WTC11 (cell line): Measurements from ENCODE around the gene RCAN2. TPM values are rescaled to one million over a fixed set of nuclear protein-coding genes. Genes with fewer than 3 reads are reported as not detected.

Experiments
- ATAC-seq: fragments of 200-7000 bp; cut with Tn5 transposase; 2 replicates; pipeline ENCODE4 v1.10.0; 2021; ENCODE audit warnings: mild to moderate bottlenecking, moderate library complexity
- CTCF ChIA-PET: fragments of 300-600 bp; sonication (Branson Sonifier 250); formaldehyde crosslinking; loops from one replicate; lab custom pipeline; 2021; ENCODE audit warnings: antibody characterized with exemption; lab: Charles Lee
- POLR2A ChIA-PET: fragments of 350-600 bp; sonication (Branson Sonifier 250); formaldehyde crosslinking; loops from one replicate; lab custom pipeline; 2021; ENCODE audit warnings: antibody characterized with exemption; lab: Charles Lee
- DNase-seq: peaks from one replicate; pipeline ENCODE4 v3.0.0; 2021; ENCODE audit warnings: low spot score
- H3K27ac Mint-ChIP-seq: 2 replicates; pipeline ENCODE4 v1.8.0; 2021; ENCODE audit warnings: mixed read lengths
- H3K27me3 Mint-ChIP-seq: 2 replicates; pipeline ENCODE4 v1.8.0; 2021; ENCODE audit warnings: low read depth, mild to moderate bottlenecking, moderate library complexity, mixed read lengths
- H3K36me3 Mint-ChIP-seq: 2 replicates; pipeline ENCODE4 v1.8.0; 2021; ENCODE audit warnings: mixed read lengths
- H3K4me1 Mint-ChIP-seq: 2 replicates; pipeline ENCODE4 v1.8.0; 2022; ENCODE audit warnings: mixed read lengths
- H3K4me3 Mint-ChIP-seq: 2 replicates; pipeline ENCODE4 v1.8.0; 2021; ENCODE audit warnings: mild to moderate bottlenecking, moderate library complexity, mixed read lengths
- H3K9me3 Mint-ChIP-seq: 2 replicates; pipeline ENCODE4 v1.8.0; 2021; ENCODE audit warnings: mixed read lengths
- CREM ChIP-seq: sonication (generic); formaldehyde crosslinking; IDR thresholded peaks from 2 replicates; pipeline ENCODE4 v1.8.1; 2022; ENCODE audit warnings: mild to moderate bottlenecking, missing genetic modification reagents, moderate library complexity
- GRHL2 ChIP-seq: fragments of 250-450 bp; sonication (Bioruptor Pico); IDR thresholded peaks from 2 replicates; pipeline ENCODE4 v1.8.0; 2022; ENCODE audit warnings: mild to moderate bottlenecking, moderate library complexity; ENCODE audit not compliant: insufficient replicate concordance, severe bottlenecking
- HMGA2 ChIP-seq: fragments of 250-450 bp; sonication (Bioruptor Pico); IDR thresholded peaks from 2 replicates; pipeline ENCODE4 v1.4.0; 2021; ENCODE audit warnings: mild to moderate bottlenecking, moderate library complexity
- IRF2 ChIP-seq: sonication (generic); formaldehyde crosslinking; IDR thresholded peaks from 2 replicates; pipeline ENCODE4 v1.8.0; 2022; ENCODE audit warnings: low read depth, missing genetic modification reagents, borderline replicate concordance
- NFE2L1 ChIP-seq: sonication (generic); formaldehyde crosslinking; IDR thresholded peaks from 2 replicates; pipeline ENCODE4 v1.8.1; 2023; ENCODE audit warnings: missing genetic modification reagents
- NR1H2 ChIP-seq: sonication (generic); formaldehyde crosslinking; IDR thresholded peaks from 2 replicates; pipeline ENCODE4 v1.9.0; 2021; ENCODE audit warnings: mild to moderate bottlenecking, moderate library complexity, missing genetic modification reagents
- PRRX2 ChIP-seq: fragments of 250-450 bp; sonication (Bioruptor Pico); IDR thresholded peaks from 2 replicates; pipeline ENCODE4 v1.8.0; 2021; ENCODE audit warnings: mild to moderate bottlenecking
- RORB ChIP-seq: fragments of 250-450 bp; sonication (Bioruptor Pico); IDR thresholded peaks from 2 replicates; pipeline ENCODE4 v1.9.0; 2021; ENCODE audit warnings: mild to moderate bottlenecking
- SMAD3 ChIP-seq: sonication (generic); formaldehyde crosslinking; IDR thresholded peaks from 2 replicates; pipeline ENCODE4 v1.8.0; 2022; ENCODE audit warnings: missing genetic modification reagents, mild to moderate bottlenecking, borderline replicate concordance
- TEAD1 ChIP-seq: sonication (generic); formaldehyde crosslinking; IDR thresholded peaks from 2 replicates; pipeline ENCODE4 v1.8.0; 2022; ENCODE audit warnings: mild to moderate bottlenecking, missing genetic modification reagents
- TP53 ChIP-seq: sonication (generic); formaldehyde crosslinking; IDR thresholded peaks from 2 replicates; pipeline ENCODE4 v1.8.1; 2023; ENCODE audit warnings: mild to moderate bottlenecking, missing genetic modification reagents
- ZNF263 ChIP-seq: sonication (generic); formaldehyde crosslinking; IDR thresholded peaks from 2 replicates; pipeline ENCODE4 v1.8.1; 2022; ENCODE audit warnings: low read depth, mild to moderate bottlenecking, moderate library complexity, missing genetic modification reagents
- ZNF396 ChIP-seq: fragments of 250-450 bp; sonication (Bioruptor Pico); IDR thresholded peaks from 2 replicates; pipeline ENCODE4 v1.8.0; 2021; ENCODE audit warnings: mild to moderate bottlenecking, moderate library complexity, borderline replicate concordance
- ZNF416 ChIP-seq: fragments of 250-450 bp; sonication (Bioruptor Pico); IDR thresholded peaks from 2 replicates; pipeline ENCODE4 v1.9.0; 2021; ENCODE audit warnings: mild to moderate bottlenecking, inconsistent platforms
- ZNF423 ChIP-seq: fragments of 250-450 bp; sonication (Bioruptor Pico); IDR thresholded peaks from 2 replicates; pipeline ENCODE4 v2.1.2; 2022; ENCODE audit warnings: mild to moderate bottlenecking, moderate library complexity
- ZNF671 ChIP-seq: fragments of 250-450 bp; sonication (Bioruptor Pico); IDR thresholded peaks from 2 replicates; pipeline ENCODE4 v1.8.0; 2021; ENCODE audit warnings: mild to moderate bottlenecking
- total RNA-seq: library from RNA; stranded (reverse); gene quantifications from 3 replicates; pipeline ENCODE4 v1.2.3, GENCODE V29; 2021
- TF ChIP-seq, protein P1 (sequence below): sonication (generic); formaldehyde crosslinking; IDR thresholded peaks from 2 replicates; pipeline ENCODE4 v1.8.0; 2022; ENCODE audit warnings: mild to moderate bottlenecking, missing genetic modification reagents
- TF ChIP-seq, protein P2 (sequence below): sonication (generic); formaldehyde crosslinking; IDR thresholded peaks from 2 replicates; pipeline ENCODE4 v1.8.1; 2022; ENCODE audit warnings: low read depth, missing genetic modification reagents, borderline replicate concordance
- TF ChIP-seq, protein P3 (sequence below): fragments of 250-450 bp; sonication (Bioruptor Pico); IDR thresholded peaks from 2 replicates; pipeline ENCODE4 v1.9.0; 2021; ENCODE audit warnings: moderate library complexity, mild to moderate bottlenecking, inconsistent platforms, borderline replicate concordance
- TF ChIP-seq, protein P4 (sequence below): sonication (generic); formaldehyde crosslinking; IDR thresholded peaks from 2 replicates; pipeline ENCODE4 v1.8.1; 2022; ENCODE audit warnings: mild to moderate bottlenecking, missing genetic modification reagents, moderate library complexity, borderline replicate concordance
- TF ChIP-seq, protein P5 (sequence below): fragments of 250-450 bp; sonication (Bioruptor Pico); IDR thresholded peaks from 2 replicates; pipeline ENCODE4 v1.8.0; 2021; ENCODE audit warnings: mild to moderate bottlenecking
- TF ChIP-seq, protein P6 (sequence below): fragments of 250-450 bp; sonication (Bioruptor Pico); IDR thresholded peaks from 2 replicates; pipeline ENCODE4 v1.9.0; 2021; ENCODE audit warnings: mild to moderate bottlenecking, borderline replicate concordance

RCAN2 gene
- total RNA-seq, 1 experiment from 2014 or later: 3.9 TPM

DNA sequence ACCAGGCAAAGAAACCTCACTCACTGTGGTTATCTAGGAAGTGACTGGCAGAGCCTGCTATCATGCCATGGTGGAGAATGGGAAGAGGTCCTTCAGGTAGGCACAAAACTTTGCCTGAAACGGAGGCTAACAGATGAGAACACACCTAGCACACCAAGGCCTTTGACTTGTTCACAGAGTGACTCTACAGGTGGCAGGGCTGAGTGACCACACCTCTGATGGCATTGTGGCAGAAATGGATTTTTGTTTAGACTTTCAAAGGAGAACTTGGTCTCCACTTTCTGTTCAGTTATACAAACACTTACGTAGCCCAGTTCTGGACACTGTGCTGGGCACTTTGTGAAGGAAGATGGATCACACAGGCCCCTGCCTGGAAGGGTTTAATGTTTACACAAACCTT lies 204.2 kb downstream of the RCAN2 start:
- DNase-seq: no peak
- peaks cover 10% of the 10 kb centered on the region for H3K4me1 Mint-ChIP-seq
- ATAC-seq: no peak
- no peaks in the 10 kb centered on the region for H3K27me3 Mint-ChIP-seq
- no peaks in the 10 kb centered on the region for H3K36me3 Mint-ChIP-seq
- ChIA-PET CTCF (no interaction called here), POLR2A (no interaction called here)
- H3K9me3 Mint-ChIP-seq: no peaks in the 10 kb centered on the region
- TF ChIP-seq, protein P1, sequence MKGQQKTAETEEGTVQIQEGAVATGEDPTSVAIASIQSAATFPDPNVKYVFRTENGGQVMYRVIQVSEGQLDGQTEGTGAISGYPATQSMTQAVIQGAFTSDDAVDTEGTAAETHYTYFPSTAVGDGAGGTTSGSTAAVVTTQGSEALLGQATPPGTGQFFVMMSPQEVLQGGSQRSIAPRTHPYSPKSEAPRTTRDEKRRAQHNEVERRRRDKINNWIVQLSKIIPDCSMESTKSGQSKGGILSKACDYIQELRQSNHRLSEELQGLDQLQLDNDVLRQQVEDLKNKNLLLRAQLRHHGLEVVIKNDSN (CRISPR knock-in tag): no peak
- no peak for TF ChIP-seq ZNF396 (CRISPR knock-in tag)
- no peak overlapping the region for H3K27ac Mint-ChIP-seq
- H3K4me3 Mint-ChIP-seq: no peak overlapping the region

DNA sequence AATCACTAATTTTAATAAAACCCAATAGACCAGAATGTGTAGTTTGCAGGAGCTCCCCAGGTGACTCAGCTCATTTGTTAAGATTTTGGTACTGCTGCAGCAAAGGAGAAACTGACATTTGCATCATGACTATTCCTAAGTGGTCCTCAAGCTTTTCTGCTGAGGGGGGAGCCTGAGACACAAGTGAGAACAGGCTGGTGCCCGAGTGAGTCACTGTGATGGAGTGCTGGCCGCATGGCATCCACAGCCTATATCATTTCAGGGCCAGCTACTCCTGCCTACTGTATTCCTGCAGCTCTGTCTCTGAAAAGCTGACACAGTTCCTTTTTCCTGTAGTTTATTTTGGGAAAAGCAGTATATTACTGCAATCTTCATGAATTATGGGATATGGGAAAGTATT lies 206.8 kb downstream of the RCAN2 start:
- no peak overlapping the region for H3K4me3 Mint-ChIP-seq
- no peak overlapping the region for H3K27ac Mint-ChIP-seq
- POLR2A ChIA-PET: no interaction called here
- TF ChIP-seq IRF2 (CRISPR knock-in tag) (no peak), NFE2L1 (CRISPR knock-in tag) (no peak), CREM (CRISPR knock-in tag) (no peak), ZNF416 (CRISPR knock-in tag) (no peak), TP53 (CRISPR knock-in tag) (no peak), GRHL2 (CRISPR knock-in tag) (no peak)
- TF ChIP-seq, protein P2, sequence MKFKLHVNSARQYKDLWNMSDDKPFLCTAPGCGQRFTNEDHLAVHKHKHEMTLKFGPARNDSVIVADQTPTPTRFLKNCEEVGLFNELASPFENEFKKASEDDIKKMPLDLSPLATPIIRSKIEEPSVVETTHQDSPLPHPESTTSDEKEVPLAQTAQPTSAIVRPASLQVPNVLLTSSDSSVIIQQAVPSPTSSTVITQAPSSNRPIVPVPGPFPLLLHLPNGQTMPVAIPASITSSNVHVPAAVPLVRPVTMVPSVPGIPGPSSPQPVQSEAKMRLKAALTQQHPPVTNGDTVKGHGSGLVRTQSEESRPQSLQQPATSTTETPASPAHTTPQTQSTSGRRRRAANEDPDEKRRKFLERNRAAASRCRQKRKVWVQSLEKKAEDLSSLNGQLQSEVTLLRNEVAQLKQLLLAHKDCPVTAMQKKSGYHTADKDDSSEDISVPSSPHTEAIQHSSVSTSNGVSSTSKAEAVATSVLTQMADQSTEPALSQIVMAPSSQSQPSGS (CRISPR knock-in tag): no peak
- CTCF ChIA-PET: no interaction called here
- no peaks in the 10 kb centered on the region for H3K4me1 Mint-ChIP-seq
- no peaks in the 10 kb centered on the region for H3K36me3 Mint-ChIP-seq
- no peaks in the 10 kb centered on the region for H3K9me3 Mint-ChIP-seq
- H3K27me3 Mint-ChIP-seq: no peaks in the 10 kb centered on the region
- no peak for DNase-seq
- ATAC-seq: no peak

DNA sequence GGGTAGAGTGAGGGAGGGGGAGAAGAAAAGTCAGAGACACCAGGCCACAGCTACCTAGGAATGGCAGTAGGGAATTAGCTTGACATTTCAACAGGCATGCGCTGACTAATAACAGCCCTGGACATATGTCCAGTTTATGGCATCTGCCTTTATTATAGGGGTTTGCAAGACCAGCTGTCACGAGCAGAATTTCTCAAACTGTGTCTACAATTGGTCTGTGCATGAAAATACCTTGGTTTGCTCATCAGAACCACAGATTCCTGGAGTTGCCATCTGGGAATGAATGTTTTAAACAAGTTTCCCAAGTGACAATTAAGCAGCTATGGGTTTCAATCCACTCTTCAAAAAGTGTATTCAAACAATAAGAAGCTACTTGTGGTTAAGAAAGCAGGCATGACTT lies 210.1 kb downstream of the RCAN2 start:
- no peaks in the 10 kb centered on the region for H3K36me3 Mint-ChIP-seq
- no peaks in the 10 kb centered on the region for H3K4me1 Mint-ChIP-seq
- TF ChIP-seq, protein P3, sequence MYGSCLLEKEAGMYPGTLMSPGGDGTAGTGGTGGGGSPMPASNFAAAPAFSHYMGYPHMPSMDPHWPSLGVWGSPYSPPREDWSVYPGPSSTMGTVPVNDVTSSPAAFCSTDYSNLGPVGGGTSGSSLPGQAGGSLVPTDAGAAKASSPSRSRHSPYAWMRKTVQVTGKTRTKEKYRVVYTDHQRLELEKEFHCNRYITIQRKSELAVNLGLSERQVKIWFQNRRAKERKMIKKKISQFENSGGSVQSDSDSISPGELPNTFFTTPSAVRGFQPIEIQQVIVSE (CRISPR knock-in tag): no peak
- TF ChIP-seq, protein P2 (CRISPR knock-in tag): no peak
- TF ChIP-seq, protein P4, sequence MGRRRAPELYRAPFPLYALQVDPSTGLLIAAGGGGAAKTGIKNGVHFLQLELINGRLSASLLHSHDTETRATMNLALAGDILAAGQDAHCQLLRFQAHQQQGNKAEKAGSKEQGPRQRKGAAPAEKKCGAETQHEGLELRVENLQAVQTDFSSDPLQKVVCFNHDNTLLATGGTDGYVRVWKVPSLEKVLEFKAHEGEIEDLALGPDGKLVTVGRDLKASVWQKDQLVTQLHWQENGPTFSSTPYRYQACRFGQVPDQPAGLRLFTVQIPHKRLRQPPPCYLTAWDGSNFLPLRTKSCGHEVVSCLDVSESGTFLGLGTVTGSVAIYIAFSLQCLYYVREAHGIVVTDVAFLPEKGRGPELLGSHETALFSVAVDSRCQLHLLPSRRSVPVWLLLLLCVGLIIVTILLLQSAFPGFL (CRISPR knock-in tag): no peak
- TF ChIP-seq PRRX2 (CRISPR knock-in tag) (no peak), TEAD1 (CRISPR knock-in tag) (no peak), NFE2L1 (CRISPR knock-in tag) (no peak), SMAD3 (CRISPR knock-in tag) (no peak), HMGA2 (CRISPR knock-in tag) (no peak), ZNF671 (CRISPR knock-in tag) (no peak), ZNF263 (no peak), TP53 (CRISPR knock-in tag) (no peak), RORB (CRISPR knock-in tag) (no peak), ZNF423 (CRISPR knock-in tag) (no peak), NR1H2 (CRISPR knock-in tag) (no peak)
- TF ChIP-seq, protein P5, sequence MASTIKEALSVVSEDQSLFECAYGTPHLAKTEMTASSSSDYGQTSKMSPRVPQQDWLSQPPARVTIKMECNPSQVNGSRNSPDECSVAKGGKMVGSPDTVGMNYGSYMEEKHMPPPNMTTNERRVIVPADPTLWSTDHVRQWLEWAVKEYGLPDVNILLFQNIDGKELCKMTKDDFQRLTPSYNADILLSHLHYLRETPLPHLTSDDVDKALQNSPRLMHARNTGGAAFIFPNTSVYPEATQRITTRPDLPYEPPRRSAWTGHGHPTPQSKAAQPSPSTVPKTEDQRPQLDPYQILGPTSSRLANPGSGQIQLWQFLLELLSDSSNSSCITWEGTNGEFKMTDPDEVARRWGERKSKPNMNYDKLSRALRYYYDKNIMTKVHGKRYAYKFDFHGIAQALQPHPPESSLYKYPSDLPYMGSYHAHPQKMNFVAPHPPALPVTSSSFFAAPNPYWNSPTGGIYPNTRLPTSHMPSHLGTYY (CRISPR knock-in tag): no peak
- TF ChIP-seq, protein P6, sequence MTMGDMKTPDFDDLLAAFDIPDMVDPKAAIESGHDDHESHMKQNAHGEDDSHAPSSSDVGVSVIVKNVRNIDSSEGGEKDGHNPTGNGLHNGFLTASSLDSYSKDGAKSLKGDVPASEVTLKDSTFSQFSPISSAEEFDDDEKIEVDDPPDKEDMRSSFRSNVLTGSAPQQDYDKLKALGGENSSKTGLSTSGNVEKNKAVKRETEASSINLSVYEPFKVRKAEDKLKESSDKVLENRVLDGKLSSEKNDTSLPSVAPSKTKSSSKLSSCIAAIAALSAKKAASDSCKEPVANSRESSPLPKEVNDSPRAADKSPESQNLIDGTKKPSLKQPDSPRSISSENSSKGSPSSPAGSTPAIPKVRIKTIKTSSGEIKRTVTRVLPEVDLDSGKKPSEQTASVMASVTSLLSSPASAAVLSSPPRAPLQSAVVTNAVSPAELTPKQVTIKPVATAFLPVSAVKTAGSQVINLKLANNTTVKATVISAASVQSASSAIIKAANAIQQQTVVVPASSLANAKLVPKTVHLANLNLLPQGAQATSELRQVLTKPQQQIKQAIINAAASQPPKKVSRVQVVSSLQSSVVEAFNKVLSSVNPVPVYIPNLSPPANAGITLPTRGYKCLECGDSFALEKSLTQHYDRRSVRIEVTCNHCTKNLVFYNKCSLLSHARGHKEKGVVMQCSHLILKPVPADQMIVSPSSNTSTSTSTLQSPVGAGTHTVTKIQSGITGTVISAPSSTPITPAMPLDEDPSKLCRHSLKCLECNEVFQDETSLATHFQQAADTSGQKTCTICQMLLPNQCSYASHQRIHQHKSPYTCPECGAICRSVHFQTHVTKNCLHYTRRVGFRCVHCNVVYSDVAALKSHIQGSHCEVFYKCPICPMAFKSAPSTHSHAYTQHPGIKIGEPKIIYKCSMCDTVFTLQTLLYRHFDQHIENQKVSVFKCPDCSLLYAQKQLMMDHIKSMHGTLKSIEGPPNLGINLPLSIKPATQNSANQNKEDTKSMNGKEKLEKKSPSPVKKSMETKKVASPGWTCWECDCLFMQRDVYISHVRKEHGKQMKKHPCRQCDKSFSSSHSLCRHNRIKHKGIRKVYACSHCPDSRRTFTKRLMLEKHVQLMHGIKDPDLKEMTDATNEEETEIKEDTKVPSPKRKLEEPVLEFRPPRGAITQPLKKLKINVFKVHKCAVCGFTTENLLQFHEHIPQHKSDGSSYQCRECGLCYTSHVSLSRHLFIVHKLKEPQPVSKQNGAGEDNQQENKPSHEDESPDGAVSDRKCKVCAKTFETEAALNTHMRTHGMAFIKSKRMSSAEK (CRISPR knock-in tag): no peak
- DNase-seq (no peak), ATAC-seq (no peak)
- no peaks in the 10 kb centered on the region for H3K9me3 Mint-ChIP-seq
- no peak overlapping the region for H3K4me3 Mint-ChIP-seq
- H3K27me3 Mint-ChIP-seq: no peaks in the 10 kb centered on the region
- no peak overlapping the region for H3K27ac Mint-ChIP-seq
- CTCF ChIA-PET: interaction anchor here (1.0 to 1.5 kb wide), 2 partner anchors 129 to 191 kb away, joined by 3 to 5 read pairs; no protein-coding TSS in a partner anchor
- POLR2A ChIA-PET: no interaction called here
